Hepatocyte (in vitro differentiated cells): ENCODE data around the gene DCST1. TPM values are rescaled to one million over a fixed set of nuclear protein-coding genes. Genes with fewer than 3 reads are reported as not detected.

ENCODE experiments used
- DNase-seq: peaks from one replicate; pipeline ENCODE4 v3.0.0-alpha.2; 2016; ENCODE audit warnings: low spot score
- H2AFZ ChIP-seq: fragments of 200-600 bp; sonication (generic); 2 replicates; pipeline ENCODE4 v1.6.0; 2016; ENCODE audit warnings: antibody characterized with exemption, mild to moderate bottlenecking
- H3K27ac ChIP-seq: fragments of 200-600 bp; sonication (generic); 2 replicates; pipeline ENCODE4 v1.5.1; 2016; ENCODE audit warnings: mild to moderate bottlenecking
- H3K27me3 ChIP-seq: fragments of 200-600 bp; sonication (generic); 2 replicates; pipeline ENCODE4 v1.6.1; 2016
- H3K36me3 ChIP-seq: fragments of 200-600 bp; sonication (generic); replicated peaks from 2 replicates; pipeline ENCODE4 v1.5.1; 2016; ENCODE audit warnings: low read depth; ENCODE audit not compliant: insufficient read depth
- H3K4me1 ChIP-seq: fragments of 200-600 bp; sonication (generic); 2 replicates; pipeline ENCODE4 v1.5.1; 2016; ENCODE audit warnings: mild to moderate bottlenecking, moderate library complexity; ENCODE audit not compliant: insufficient read depth
- H3K4me2 ChIP-seq: fragments of 200-600 bp; sonication (generic); 2 replicates; pipeline ENCODE4 v1.6.0; 2016
- H3K4me3 ChIP-seq: fragments of 200-600 bp; sonication (generic); 2 replicates; pipeline ENCODE4 v1.5.1; 2016; ENCODE audit warnings: mild to moderate bottlenecking
- H3K79me2 ChIP-seq: fragments of 200-600 bp; sonication (generic); 2 replicates; pipeline ENCODE4 v1.6.0; 2017; ENCODE audit warnings: mild to moderate bottlenecking
- H3K9me2 ChIP-seq: fragments of 200-600 bp; sonication (generic); replicated peaks from 2 replicates; pipeline ENCODE4 v1.6.0; 2017; ENCODE audit warnings: mild to moderate bottlenecking; ENCODE audit not compliant: insufficient read depth
- H3K9me3 ChIP-seq: fragments of 200-600 bp; sonication (generic); 2 replicates; pipeline ENCODE4 v1.5.1; 2016; ENCODE audit warnings: low read depth, mild to moderate bottlenecking
- H4K20me1 ChIP-seq: fragments of 200-600 bp; sonication (generic); 2 replicates; pipeline ENCODE4 v1.6.0; 2016; ENCODE audit warnings: mild to moderate bottlenecking; ENCODE audit not compliant: insufficient read depth, poor library complexity, severe bottlenecking
- CTCF ChIP-seq: fragments of 200-600 bp; sonication (generic); IDR thresholded peaks from 2 replicates; pipeline ENCODE4 v1.5.1; 2016; ENCODE audit warnings: antibody characterized with exemption, mild to moderate bottlenecking; ENCODE audit not compliant: poor library complexity
- EZH2 ChIP-seq: fragments of 200-600 bp; sonication (generic); IDR thresholded peaks from 2 replicates; pipeline ENCODE4 v1.6.1; 2016; ENCODE audit warnings: antibody characterized with exemption, mild to moderate bottlenecking, borderline replicate concordance
- EZH2phosphoT487 ChIP-seq: fragments of 200-600 bp; sonication (generic); IDR thresholded peaks from one replicate; pipeline ENCODE4 v1.6.1; 2018; ENCODE audit warnings: antibody characterized with exemption, mild to moderate bottlenecking, low read depth, moderate library complexity; ENCODE audit not compliant: unreplicated experiment, severe bottlenecking
- WGBS: methylation state at CpG from one replicate; pipeline ENCODE4 v1.1.6; 2016; ENCODE audit warnings: low lambda C conversion rate; ENCODE audit errors: missing lambda C conversion rate; 5-methylcytosine and 5-hydroxymethylcytosine counted together
- polyA plus RNA-seq: library from polyadenylated mRNA; unstranded; fragments of >200 nt; fragmentation: Nextera tagmentation; extraction: Ambion mirVana; gene quantifications from 2 replicates; pipeline ENCODE4 v1.2.1, GENCODE V29; 2016
- total RNA-seq: library from RNA; depleted of rRNA; stranded (reverse); fragments of >200 nt; gene quantifications from 2 replicates; pipeline ENCODE4 v1.2.3, GENCODE V29; 2014

Gene DCST1
- total and polyA plus RNA-seq, 2 experiments from 2014 or later, result 0.60 TPM; not detected in 1

GRCh38 chr1:155037043-155037442, 3.4 kb downstream of the DCST1 start:
- 82% methylated on average over 3 of the region's 3 CpGs for WGBS
- DNase-seq, result no peak
- no peaks in the 10 kb centered on the region for H4K20me1 ChIP-seq
- no peak overlapping the region for H2AFZ ChIP-seq
- H3K9me2 ChIP-seq, result no peaks in the 10 kb centered on the region
- H3K27me3 ChIP-seq, result no peaks in the 10 kb centered on the region
- no peak overlapping the region for H3K4me2 ChIP-seq
- TF ChIP-seq EZH2phosphoT487 (no peak), CTCF (no peak), EZH2 (no peak)
- no peaks in the 10 kb centered on the region for H3K79me2 ChIP-seq
- H3K9me3 ChIP-seq, result no peaks in the 10 kb centered on the region
- no peaks in the 10 kb centered on the region for H3K36me3 ChIP-seq
- no peak overlapping the region for H3K27ac ChIP-seq
- H3K4me3 ChIP-seq, result no peak overlapping the region
- peaks cover 5% of the 10 kb centered on the region for H3K4me1 ChIP-seq

GRCh38 chr1:155037851-155038441, 4.3 kb downstream of the DCST1 start:
- H3K9me3 ChIP-seq, result no peaks in the 10 kb centered on the region
- no peak overlapping the region for H2AFZ ChIP-seq
- no peak for TF ChIP-seq CTCF
- no peak for TF ChIP-seq EZH2
- TF ChIP-seq EZH2phosphoT487, result no peak
- 89% methylated on average over 6 of the region's 6 CpGs for WGBS
- H4K20me1 ChIP-seq, result no peaks in the 10 kb centered on the region
- no peaks in the 10 kb centered on the region for H3K79me2 ChIP-seq
- no peaks in the 10 kb centered on the region for H3K36me3 ChIP-seq
- H3K4me3 ChIP-seq, result no peak overlapping the region
- peak overlapping the region; percentile 27 for H3K27ac ChIP-seq
- no peaks in the 10 kb centered on the region for H3K9me2 ChIP-seq
- peaks cover 5% of the 10 kb centered on the region for H3K4me1 ChIP-seq
- no peak for DNase-seq
- no peaks in the 10 kb centered on the region for H3K27me3 ChIP-seq
- H3K4me2 ChIP-seq, result no peak overlapping the region

- H3K9me3 ChIP-seq, result no peaks in the 10 kb centered on the region
- H3K79me2 ChIP-seq, result no peaks in the 10 kb centered on the region
- peak; percentile 80 for DNase-seq
- 41% methylated on average over 8 of the region's 8 CpGs for WGBS
- H3K9me2 ChIP-seq, result no peaks in the 10 kb centered on the region
- H2AFZ ChIP-seq, result no peak overlapping the region
- peak overlapping the region; percentile 14 for H3K27ac ChIP-seq
- no peak overlapping the region for H3K4me2 ChIP-seq
- H3K4me1 ChIP-seq, result peaks cover 5% of the 10 kb centered on the region
- TF ChIP-seq EZH2phosphoT487 (no peak), CTCF (no peak), EZH2 (no peak)
- no peaks in the 10 kb centered on the region for H4K20me1 ChIP-seq
- no peak overlapping the region for H3K4me3 ChIP-seq
- no peaks in the 10 kb centered on the region for H3K36me3 ChIP-seq
- no peaks in the 10 kb centered on the region for H3K27me3 ChIP-seq
Measured at GRCh38 chr1:155038602-155039307, 5.1 kb downstream of the DCST1 start.
